T47D (cell line): ENCODE measurements around the gene ENTPD5.
A peak's percentile ranks its signal among the peaks of the same experiment; 100 is the strongest.
"Not testable (repeated sequence)": the region's sequence is repeated elsewhere in the genome, so short reads cannot be mapped to it uniquely, and the experiment has no call there.

Source experiments
- DNase-seq, 2 experiments: peaks; one replicate each; pipeline versions ENCODE4 v3.0.0 to v3.0.0-alpha.2; 2011 to 2012; ENCODE audit warnings: low read depth in 1 of 2, low spot score in 1 of 2
- JUND ChIP-seq: IDR thresholded peaks from 2 replicates; pipeline ENCODE4 v1.6.1; 2012; ENCODE audit warnings: low read depth
- in situ Hi-C: cut with HindIII; loops from 2 replicates; pipeline ENCODE4 v1.10.0; 2016; ENCODE audit warnings: low sequenced_read_pairs, low pct_unique_long_range_greater_than_20kb

ENTPD5 gene

DNA sequence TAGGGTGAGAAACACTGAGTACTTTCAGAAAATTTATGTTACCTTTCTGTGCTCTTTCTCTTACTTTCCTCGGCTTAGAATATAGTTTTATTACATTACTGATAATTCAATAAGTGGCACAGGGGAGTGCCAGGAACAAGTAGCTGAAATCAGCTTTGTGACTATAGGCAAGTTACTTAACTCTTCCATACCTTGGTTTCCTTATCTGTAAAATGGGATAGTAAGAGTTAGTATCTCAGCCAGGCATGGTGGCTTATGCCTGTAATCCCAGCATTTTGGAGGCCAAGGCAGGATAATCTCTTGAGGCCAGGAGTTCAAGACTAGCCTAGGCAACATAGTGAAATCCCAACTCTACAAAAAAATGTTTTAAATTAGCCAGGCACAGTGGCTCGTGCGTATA is 15.5 kb upstream of the ENTPD5 start:
- TF ChIP-seq JUND, result no peak
- no peak for DNase-seq
- in situ Hi-C loops, result no loop called here

DNA sequence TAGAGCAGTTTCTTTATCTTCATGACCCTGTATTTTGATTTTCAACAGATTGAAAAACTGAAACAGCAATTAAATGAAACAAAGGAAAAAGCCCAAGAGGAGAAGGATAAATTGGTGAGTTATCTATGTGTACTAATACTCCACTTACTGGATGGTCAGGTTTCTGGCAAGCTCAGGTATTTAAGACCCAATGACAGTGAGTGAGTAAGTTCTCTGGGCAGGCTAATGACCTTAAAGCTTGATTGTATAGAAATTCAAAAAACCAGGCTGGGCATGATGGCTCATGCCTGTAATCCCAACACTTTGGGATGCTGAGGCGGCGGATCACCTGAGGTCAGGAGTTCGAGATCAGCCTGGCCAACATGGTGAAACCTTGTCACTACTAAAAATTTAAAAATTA is 10.0 kb upstream of the ENTPD5 start:
- no peak for TF ChIP-seq JUND
- in situ Hi-C loops, result no loop called here
- no peak for DNase-seq

DNA sequence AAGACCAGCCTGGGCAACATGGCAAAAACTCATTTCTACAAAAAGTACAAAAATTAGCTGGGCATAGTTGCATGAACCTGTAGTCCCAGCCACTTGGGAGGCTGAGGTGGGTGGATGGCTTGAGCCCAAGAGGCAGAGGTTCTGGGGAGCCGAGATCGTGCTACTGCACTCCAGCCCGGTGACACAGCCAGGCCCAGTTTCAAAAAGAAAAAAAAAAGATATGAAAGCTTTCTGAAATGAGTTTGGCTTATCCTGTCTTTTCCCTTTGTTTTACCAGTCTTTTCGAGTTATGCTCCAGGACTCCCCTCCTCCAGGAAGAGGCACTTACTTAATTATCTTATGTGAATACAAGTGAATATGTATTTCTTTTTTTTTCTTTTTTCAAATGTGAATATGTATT is 3.3 kb upstream of the ENTPD5 start:
- in situ Hi-C loops, result no loop called here
- DNase-seq, result no peak
- no peak for TF ChIP-seq JUND

DNA sequence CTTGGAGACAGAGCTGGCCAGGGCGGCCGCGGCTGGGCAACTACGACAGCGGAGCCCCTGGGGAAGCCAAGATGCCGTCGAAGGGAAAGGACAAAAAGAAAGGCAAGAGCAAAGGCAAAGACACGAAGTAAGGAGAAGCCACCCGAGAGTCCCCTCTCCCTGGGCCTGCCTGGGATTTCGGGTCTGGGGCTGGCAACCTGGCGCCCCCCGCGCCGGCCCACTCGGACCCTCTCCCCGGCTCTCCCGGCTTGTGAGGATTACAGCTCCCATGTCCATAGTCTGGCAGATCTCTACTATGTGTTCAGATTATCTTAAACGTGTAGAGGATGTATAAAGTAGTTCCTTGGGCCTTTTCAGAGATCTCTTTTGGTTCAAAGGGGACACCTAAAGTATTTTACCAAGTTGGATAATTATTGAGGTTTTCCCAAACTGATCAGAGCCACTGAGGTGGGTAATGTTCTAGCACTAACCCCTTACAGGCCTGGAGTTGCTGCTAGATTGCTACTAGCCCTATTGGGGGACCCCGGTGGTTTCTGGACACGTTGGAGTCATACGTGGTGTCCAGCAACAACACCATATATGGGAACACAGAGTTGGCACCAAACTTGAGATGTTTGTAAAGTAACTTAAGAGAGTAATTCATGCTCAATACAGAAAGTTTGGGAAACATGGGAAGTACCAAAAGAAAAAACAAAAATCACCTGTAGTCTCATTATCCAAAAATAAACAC is 485 bp upstream of the ENTPD5 start:
- TF ChIP-seq JUND, result no peak
- DNase-seq, result no peak
- in situ Hi-C loops, result no loop called here

DNA sequence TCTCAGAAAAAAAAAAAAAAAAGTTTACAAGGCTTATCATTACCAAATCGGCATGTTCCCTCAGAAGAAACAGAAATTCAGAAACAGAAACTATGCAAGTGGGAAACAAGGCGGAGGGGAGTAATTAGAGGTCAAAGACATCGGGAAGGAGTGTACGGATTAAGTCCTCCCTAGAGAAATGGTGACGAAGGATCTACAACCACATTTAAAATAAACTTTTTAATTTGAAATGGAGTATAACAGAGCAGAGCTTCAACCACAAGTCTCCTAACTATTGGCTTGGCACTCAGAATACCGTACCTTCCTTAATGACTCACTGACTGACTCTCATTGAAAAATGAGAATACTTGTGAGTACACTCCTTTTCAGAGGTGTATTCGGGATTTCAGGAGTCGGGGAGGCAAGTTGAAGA is 908 bp downstream of the ENTPD5 start:
- DNase-seq, result peak; percentile 46 to 52
- no peak for TF ChIP-seq JUND
- in situ Hi-C loops, result no loop called here

DNA sequence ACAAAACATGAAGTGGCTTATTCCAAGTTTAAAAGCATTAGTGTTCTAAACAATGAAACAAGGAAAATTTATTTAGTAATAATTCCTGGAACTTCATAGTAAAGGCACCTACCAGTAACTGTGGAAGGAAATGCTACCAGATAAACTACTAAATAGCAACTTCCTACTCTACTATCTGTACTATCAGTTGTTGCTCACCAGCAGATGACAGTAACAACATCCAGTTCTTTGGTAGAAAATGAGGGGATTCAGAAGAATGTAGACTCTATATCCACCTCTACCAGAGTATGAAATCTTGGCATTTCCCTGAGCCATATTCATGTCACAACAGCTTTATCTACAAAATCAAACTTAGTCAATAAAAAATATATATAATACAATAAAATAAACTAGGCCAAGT is 3.1 kb downstream of the ENTPD5 start:
- in situ Hi-C loops, result no loop called here
- no peak for DNase-seq
- TF ChIP-seq JUND, result no peak

DNA sequence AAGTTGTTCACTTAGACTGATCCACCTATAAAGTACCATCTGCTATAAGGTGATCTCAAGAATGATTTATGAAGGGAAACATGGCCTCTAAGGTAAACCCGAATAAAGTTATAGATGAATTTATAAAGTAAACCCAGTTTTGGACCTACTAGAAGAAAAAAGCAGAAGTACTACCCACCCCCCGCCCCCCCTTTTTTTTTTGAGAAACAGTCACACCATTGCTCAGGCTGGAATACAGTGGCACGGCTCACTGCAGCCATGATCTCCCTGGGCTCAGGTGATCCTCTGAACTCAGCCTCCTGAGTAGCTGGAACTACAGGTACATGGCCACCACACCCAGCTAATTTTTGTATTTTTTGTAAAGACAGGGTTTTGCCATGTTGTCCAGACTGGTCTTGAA is 3.9 kb downstream of the ENTPD5 start:
- in situ Hi-C loops, result no loop called here
- TF ChIP-seq JUND, result no peak
- DNase-seq, result no peak

DNA sequence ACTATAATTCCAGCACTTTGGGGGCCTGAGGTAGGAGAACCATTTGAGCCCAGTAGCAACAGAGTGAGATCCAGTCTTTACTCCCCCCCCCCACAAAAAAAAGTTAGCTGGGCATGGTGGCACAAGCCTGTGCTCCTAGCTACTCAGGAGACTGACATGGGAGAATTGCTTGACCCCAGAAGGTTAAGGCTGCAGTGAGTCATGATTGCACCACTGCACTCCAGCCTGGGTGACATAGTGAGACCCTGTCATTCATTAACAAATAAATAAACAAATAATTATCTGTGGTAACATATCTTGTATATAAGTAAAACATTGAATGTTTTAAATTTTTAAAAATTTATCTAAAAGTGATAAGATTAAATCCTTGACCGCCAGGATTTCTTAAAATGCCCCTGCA is 4.8 kb downstream of the ENTPD5 start:
- in situ Hi-C loops, result no loop called here
- TF ChIP-seq JUND, result no peak
- DNase-seq, result no peak

DNA sequence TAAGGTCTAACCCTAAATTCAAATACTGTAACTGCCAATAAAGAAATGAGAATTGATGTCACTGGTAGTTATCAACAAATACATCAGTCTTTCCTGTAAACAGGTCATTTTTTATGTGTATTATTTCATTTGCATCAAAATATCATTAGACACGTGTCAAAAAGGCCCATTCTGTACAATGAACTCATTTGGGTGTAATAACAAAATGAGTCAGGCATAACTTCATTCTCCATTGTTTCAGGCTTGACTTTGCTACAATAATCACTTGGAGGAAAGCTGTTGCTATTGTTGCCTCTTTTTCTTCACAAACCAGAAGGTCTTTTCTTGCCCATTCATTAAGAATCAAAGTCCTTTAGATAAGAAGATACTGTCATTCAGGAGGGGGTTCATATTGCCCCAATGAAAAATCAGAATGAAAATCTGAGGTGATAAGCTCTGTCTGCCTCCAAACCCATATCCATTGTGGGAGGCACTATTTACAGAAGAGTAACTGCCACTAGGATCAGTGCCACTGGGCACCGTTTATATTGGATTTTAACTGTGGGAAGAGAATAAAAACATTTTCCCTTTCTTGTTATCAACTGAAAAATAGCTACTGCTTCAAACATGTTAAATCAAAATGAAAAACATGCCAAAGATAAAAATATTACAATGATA is 10.1 kb downstream of the ENTPD5 start:
- no peak for DNase-seq
- in situ Hi-C loops, result no loop called here
- no peak for TF ChIP-seq JUND

DNA sequence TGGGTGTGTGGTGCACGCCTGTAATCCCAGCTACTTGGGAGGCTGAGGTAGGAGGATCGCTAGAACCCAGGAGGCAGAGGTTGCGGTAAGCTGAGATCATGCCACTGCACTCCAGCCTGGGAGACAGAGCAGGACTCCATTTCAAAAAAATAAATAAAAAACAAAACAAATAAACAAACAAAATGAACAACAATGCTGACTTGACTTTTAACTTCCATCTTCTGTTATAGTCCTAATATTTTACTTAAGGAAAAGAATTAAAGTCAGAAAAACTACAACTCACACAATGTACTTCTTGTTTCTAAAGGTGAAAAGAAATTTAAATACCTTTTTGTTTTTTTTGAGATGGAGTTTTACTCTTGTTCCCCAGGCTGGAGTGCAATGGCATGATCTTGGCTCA is 13.4 kb downstream of the ENTPD5 start:
- in situ Hi-C loops, DNase-seq: not testable (repeated sequence)

DNA sequence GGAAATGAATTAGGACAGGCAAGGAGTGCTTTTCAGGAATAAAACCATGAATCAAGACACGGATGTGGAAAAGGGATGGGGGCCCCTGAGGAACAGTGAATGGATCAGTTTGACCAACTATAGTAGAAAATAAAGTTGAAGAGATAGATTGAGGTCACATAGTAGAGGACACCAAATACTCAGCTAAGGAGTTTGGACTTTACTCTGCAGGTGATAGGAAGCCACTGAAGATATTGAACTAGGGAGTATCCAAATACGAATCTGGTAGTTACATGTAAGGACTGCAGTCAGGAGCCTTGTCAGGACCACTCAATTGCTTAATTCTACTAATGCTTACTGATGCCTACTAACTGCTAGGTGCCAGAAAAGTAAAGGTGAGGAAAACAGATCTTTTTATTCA is 20.4 kb downstream of the ENTPD5 start:
- DNase-seq, result no peak
- in situ Hi-C loops, result no loop called here
- TF ChIP-seq JUND, result no peak

DNA sequence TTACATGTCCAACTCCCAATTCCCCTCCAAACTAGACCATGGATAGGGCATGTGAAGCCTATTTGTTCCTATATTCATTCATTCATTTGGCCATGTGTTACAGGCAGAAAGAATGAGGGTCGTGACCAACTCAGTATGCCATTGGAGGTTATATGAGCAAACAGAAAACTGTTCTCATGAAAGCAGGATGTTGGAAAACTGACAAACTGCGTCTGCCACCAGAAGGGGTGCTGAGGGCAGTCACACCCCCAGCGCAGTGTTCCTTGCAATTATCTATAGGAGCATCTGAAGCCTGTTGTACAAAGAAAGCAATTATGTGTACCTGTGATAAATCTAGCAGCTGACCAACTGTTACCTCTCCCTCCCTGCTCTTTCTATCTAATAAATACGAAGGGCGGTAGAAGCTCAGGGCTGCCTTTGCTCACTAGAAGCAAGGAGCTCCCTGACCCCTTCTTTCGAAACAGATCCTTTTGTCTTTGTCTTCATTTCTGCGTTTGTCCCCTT is 21.1 kb downstream of the ENTPD5 start:
- DNase-seq, result no peak
- no peak for TF ChIP-seq JUND
- in situ Hi-C loops, result no loop called here

DNA sequence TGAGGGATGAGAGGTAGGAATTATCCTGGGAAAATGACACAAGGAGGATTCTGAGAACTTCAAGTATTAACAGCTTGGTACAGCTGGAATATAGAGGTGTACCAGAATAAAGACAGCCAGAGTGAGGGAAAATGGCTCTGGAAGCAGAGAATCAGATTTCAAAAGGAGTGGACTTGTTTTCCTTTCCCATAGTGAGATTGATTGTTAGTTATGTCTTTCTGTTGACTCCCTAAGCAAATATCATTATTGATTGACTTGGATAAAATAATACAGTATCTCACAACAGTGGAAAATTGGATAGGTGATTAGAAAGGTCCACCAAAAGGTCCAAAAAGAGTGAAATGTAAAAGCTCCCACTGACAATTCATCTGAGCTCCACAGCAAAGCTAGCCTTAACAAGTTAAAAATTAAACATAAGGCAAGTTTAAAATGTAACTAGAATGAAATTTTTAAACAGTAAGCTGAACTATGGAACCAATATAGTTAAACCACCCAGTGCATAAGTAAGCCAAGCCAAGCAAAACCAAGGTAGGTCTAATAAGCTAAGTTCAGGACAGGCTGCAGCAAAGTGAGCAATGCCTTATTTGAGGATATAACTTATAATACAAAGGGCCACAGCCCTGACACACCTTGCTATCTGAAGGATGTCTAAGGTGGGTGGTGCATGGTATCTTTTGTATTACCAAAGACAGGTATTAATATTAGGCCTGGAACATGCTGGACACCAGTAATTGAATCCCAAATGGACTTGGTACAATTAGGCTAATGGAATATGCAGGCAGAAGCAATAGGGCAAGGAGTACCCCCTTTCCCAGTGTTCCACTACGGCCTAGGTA is 21.8 kb downstream of the ENTPD5 start:
- no peak for TF ChIP-seq JUND
- in situ Hi-C loops, result no loop called here
- no peak for DNase-seq
